ENCODE data around the gene CDH26. TPM values are rescaled to one million over a fixed set of nuclear protein-coding genes. Genes with fewer than 3 reads are reported as not detected.

CDH26 gene
- total RNA-seq, 1 donor from 2014 or later, result not detected

DNA sequence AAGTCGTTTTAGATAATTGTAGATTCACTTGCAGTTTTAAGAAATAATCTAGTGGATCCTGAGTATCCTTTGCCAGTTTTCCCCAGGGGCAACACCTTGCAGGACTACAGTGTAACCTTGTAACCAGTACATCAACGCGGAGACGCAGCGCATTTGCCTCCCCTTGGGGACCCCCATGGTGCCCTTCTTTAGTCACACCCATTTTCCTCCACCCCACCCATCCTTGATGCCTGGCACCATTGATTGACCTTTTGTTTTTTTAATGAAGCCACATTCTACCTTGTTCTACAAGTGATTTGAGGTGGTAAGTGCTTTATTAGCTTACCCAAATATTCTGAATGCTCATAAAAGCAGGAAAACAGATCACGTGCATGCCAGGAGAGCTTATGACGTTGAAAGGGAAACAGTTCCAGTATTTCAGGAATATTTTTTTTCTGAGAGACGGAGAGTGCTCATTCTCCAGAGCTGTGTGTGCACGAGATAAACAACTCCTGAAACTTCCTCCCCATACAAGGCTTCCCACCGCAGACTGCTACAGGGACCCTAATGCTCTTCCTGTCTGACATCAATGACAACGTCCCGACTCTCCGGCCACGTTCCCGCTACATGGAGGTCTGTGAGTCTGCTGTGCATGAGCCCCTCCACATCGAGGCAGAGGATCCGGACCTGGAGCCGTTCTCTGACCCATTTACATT lies 35.7 kb downstream of the CDH26 start:
- H3K4me3 ChIP-seq (ENCODE audit: low read depth, low read length), result no peak overlapping the region
- TF ChIP-seq, protein P1, sequence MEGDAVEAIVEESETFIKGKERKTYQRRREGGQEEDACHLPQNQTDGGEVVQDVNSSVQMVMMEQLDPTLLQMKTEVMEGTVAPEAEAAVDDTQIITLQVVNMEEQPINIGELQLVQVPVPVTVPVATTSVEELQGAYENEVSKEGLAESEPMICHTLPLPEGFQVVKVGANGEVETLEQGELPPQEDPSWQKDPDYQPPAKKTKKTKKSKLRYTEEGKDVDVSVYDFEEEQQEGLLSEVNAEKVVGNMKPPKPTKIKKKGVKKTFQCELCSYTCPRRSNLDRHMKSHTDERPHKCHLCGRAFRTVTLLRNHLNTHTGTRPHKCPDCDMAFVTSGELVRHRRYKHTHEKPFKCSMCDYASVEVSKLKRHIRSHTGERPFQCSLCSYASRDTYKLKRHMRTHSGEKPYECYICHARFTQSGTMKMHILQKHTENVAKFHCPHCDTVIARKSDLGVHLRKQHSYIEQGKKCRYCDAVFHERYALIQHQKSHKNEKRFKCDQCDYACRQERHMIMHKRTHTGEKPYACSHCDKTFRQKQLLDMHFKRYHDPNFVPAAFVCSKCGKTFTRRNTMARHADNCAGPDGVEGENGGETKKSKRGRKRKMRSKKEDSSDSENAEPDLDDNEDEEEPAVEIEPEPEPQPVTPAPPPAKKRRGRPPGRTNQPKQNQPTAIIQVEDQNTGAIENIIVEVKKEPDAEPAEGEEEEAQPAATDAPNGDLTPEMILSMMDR (conservative IDR thresholded peaks at IDR 0.05; ENCODE audit: low read depth, low read length), result no peak
- DNase-seq (ENCODE audit: low read depth), result no peak

- no peak overlapping the region for H3K4me3 ChIP-seq (ENCODE audit: low read depth, low read length)
- DNase-seq (ENCODE audit: low read depth), result no peak
- TF ChIP-seq, protein P1 (conservative IDR thresholded peaks at IDR 0.05; ENCODE audit: low read depth, low read length), result no peak
Measured at GRCh38 chr20:59994697-59995122, 36.5 kb downstream of the CDH26 start.

- DNase-seq (ENCODE audit: low read depth), result no peak
Measured at GRCh38 chr20:59996108-59996507, 37.9 kb downstream of the CDH26 start.

DNA sequence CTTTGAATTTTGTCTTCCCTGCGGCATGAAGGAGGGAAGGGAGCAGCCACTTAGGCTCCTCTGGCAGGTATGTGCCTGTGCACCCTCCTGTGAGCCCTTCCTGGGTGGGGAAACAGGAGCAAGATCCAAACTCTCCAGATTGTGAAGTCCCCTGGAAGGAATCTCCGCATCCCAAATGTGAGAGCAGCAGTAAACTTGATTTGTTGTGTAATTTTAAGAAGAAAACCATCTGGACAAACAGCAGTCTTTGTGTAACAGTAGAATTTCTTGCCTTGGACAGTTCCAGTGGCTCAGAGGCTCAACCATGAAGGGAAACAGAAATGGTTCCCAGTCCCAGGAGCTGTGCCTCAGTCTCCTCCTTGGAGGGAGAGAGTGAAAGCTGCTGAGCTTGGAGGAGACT lies 39.7 kb downstream of the CDH26 start:
- TF ChIP-seq, protein P1 (conservative IDR thresholded peaks at IDR 0.05; ENCODE audit: low read depth, low read length), result no peak
- DNase-seq (ENCODE audit: low read depth), result no peak
- no peak overlapping the region for H3K4me3 ChIP-seq (ENCODE audit: low read depth, low read length)

More at GRCh38 chr20:59996108-59996507, 37.9 kb downstream of the CDH26 start:
- H3K4me3 ChIP-seq (ENCODE audit: low read depth, low read length), result no peak overlapping the region
- TF ChIP-seq, protein P1 (conservative IDR thresholded peaks at IDR 0.05; ENCODE audit: low read depth, low read length), result no peak

GRCh38 chr20:59999502-59999901 lies 41.3 kb downstream of the CDH26 start:
- no peak for DNase-seq (ENCODE audit: low read depth)
- no peak overlapping the region for H3K4me3 ChIP-seq (ENCODE audit: low read depth, low read length)
- TF ChIP-seq, protein P1 (conservative IDR thresholded peaks at IDR 0.05; ENCODE audit: low read depth, low read length), result no peak

GRCh38 chr20:60000271-60001042 lies 42.2 kb downstream of the CDH26 start:
- DNase-seq (ENCODE audit: low read depth), result no peak
- TF ChIP-seq, protein P1 (conservative IDR thresholded peaks at IDR 0.05; ENCODE audit: low read depth, low read length), result no peak
- no peak overlapping the region for H3K4me3 ChIP-seq (ENCODE audit: low read depth, low read length)
